Uterus (tissue), 4 donors: ENCODE results near the gene MCIDAS. TPM values are rescaled to one million over a fixed set of nuclear protein-coding genes. Genes with fewer than 3 reads are reported as not detected.

Experiments
- DNase-seq, 2 donors: peaks; one replicate each; pipeline ENCODE4 v3.0.0-alpha.2; 2019 to 2020
- H3K27ac ChIP-seq, 2 donors: fragments of 200-600 bp; sonication (generic); 1 replicate in 1 of 2; 2 replicates in 1 of 2; pipeline ENCODE4 v1.5.1; 2016 to 2018
- H3K27me3 ChIP-seq, 2 donors: fragments of 200-600 bp; sonication (generic); one replicate each; pipeline ENCODE4 v1.5.1; 2018 to 2019; ENCODE audit warnings: control low read depth in 1 of 2
- H3K36me3 ChIP-seq, 2 donors: fragments of 200-600 bp; sonication (generic); one replicate each; pipeline ENCODE4 v1.5.1; 2019; ENCODE audit warnings: control low read depth in 1 of 2
- H3K4me1 ChIP-seq, 2 donors: fragments of 200-600 bp; sonication (generic); one replicate each; pipeline ENCODE4 v1.5.1; 2018 to 2019; ENCODE audit warnings: control low read depth in 1 of 2
- H3K4me3 ChIP-seq, 2 donors: fragments of 200-600 bp; sonication (generic); 1 replicate in 1 of 2; 2 replicates in 1 of 2; pipeline ENCODE4 v1.5.1; 2018 to 2019; ENCODE audit warnings: mild to moderate bottlenecking in 1 of 2
- H3K9me3 ChIP-seq, 2 donors: fragments of 200-600 bp; sonication (generic); one replicate each; pipeline ENCODE4 v1.5.1; 2019; ENCODE audit warnings: control low read depth in 1 of 2
- POLR2A ChIP-seq, 2 donors: fragments of 450-650 bp; IDR thresholded peaks; one replicate each; pipeline ENCODE4 v1.6.1; 2016; ENCODE audit warnings: antibody characterized with exemption in 2 of 2, mild to moderate bottlenecking in 1 of 2, moderate library complexity in 1 of 2
- intact Hi-C: fragments of 100-400 bp; cut with DNase I; formaldehyde crosslinking; loops from one replicate; pipeline ENCODE4 v1.15.1; 2023; ENCODE audit warnings: low total_unique reads
- total RNA-seq, 4 donors: library from RNA; depleted of rRNA in 3 of 4; stranded (reverse); fragments of >200 nt in 3 of 4; gene quantifications; one replicate each; pipeline versions ENCODE4 v1.1.0 to v1.2.4, GENCODE V29; 2014 to 2023
- TF ChIP-seq, protein P1 (sequence below), 4 experiments: fragments of 200-600 bp in 2 of 4; fragments of 450-650 bp in 2 of 4; sonication (generic) in 2 of 4; IDR thresholded peaks; one replicate each; pipeline ENCODE4 v1.5.1; 2016 to 2019; ENCODE audit warnings: antibody characterized with exemption in 4 of 4, mild to moderate bottlenecking in 2 of 4, moderate library complexity in 1 of 4
- donor health status: DM: yes; HTN: yes; CAD: no.

Gene MCIDAS
- total RNA-seq, 4 donors from 2014 or later, result 0.14 TPM; not detected in 3

DNA sequence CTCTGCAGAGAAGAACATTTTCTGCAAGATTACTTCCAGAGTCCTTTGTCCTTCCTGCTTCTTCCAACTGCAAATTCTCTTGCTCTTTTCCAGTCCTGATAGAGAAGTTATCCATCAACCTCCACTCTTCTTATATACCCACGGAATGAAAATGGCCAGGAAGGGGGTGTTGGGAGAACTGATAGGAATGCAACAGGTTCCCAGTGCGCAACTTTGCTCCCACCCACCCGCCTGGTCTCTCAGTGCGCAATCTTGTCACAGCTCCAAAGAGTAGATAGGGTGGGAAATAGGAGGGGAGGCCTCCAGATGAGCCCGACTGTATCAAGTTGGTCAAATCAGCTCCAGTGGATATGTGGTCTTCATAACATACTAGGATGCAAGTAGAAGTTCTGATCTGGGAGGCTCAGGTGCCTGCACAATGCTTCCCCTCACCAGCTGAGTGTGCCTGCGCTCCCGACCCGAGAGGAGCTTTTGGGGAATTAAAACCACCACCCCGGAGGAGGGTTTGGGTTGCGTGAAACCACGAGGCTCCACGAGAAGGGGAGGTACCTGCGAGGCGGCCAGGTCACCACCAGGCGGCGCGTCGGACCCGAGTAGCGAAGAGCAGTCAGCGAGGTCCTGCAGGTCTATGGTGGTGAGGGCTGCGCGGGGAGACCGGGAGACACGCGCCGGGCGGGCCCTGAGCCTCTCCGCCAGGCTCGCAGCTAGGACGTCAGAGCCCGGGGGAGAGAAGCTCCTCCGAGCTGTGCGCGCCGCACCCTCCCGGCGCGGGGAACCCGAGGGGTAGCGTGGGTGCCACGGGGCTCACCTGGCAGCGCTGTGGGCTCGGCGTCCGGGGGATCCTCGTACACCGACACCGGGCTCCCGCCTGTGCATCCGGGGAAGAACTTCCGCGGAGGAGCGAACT lies 835 bp downstream of the MCIDAS start:
- Histone ChIP-seq H3K27ac (no peak overlapping the region), H3K36me3 (no peaks in the 10 kb centered on the region), H3K4me1 (peaks cover 0 to 18% of the 10 kb centered on the region in 2 donors), H3K4me3 (peak overlapping the region in 1 of 2 donors; percentile 12), H3K27me3 (peaks cover 31 to 94% of the 10 kb centered on the region in 2 donors), H3K9me3 (no peaks in the 10 kb centered on the region)
- intact Hi-C loops, result loop anchor here (10.0 kb wide), 1 partner anchor 51 kb away; the partner anchor contains the start of gene CDC20B
- DNase-seq, result no peak
- TF ChIP-seq, protein P1, sequence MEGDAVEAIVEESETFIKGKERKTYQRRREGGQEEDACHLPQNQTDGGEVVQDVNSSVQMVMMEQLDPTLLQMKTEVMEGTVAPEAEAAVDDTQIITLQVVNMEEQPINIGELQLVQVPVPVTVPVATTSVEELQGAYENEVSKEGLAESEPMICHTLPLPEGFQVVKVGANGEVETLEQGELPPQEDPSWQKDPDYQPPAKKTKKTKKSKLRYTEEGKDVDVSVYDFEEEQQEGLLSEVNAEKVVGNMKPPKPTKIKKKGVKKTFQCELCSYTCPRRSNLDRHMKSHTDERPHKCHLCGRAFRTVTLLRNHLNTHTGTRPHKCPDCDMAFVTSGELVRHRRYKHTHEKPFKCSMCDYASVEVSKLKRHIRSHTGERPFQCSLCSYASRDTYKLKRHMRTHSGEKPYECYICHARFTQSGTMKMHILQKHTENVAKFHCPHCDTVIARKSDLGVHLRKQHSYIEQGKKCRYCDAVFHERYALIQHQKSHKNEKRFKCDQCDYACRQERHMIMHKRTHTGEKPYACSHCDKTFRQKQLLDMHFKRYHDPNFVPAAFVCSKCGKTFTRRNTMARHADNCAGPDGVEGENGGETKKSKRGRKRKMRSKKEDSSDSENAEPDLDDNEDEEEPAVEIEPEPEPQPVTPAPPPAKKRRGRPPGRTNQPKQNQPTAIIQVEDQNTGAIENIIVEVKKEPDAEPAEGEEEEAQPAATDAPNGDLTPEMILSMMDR (IDR thresholded peaks at IDR 0.05), result peak in 1 of 4 experiments; percentile 18
- TF ChIP-seq POLR2A (IDR thresholded peaks at IDR 0.05), result no peak

DNA sequence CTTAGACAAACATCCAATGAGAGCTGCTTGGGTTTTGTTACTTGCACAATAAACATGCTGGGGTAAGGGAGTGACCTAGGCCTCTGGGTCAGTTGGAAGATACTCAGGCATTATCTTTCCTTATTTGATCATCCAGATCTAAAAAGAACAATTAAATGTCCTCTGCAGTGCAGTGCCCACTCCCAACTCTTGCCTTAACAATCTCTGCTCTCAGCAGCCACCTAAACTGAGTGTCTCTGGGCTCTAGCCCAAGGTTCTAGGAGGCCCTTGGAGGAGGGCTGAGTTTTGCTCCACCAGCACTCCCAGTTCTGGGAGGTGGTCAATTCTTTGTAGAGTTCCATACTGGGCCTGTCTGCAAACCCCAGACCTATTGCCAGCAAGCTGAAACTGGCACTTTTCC lies 1.8 kb downstream of the MCIDAS start:
- Histone ChIP-seq H3K4me3 (no peak overlapping the region), H3K4me1 (peaks cover 0 to 22% of the 10 kb centered on the region in 2 donors), H3K27me3 (peaks cover 35 to 95% of the 10 kb centered on the region in 2 donors), H3K27ac (no peak overlapping the region), H3K9me3 (no peaks in the 10 kb centered on the region), H3K36me3 (no peaks in the 10 kb centered on the region)
- no peak for DNase-seq
- intact Hi-C loops, result loop anchor here (10.0 kb wide), 1 partner anchor 51 kb away; the partner anchor contains the start of gene CDC20B
- no peak for TF ChIP-seq POLR2A (IDR thresholded peaks at IDR 0.05)
- TF ChIP-seq, protein P1 (IDR thresholded peaks at IDR 0.05), result no peak

DNA sequence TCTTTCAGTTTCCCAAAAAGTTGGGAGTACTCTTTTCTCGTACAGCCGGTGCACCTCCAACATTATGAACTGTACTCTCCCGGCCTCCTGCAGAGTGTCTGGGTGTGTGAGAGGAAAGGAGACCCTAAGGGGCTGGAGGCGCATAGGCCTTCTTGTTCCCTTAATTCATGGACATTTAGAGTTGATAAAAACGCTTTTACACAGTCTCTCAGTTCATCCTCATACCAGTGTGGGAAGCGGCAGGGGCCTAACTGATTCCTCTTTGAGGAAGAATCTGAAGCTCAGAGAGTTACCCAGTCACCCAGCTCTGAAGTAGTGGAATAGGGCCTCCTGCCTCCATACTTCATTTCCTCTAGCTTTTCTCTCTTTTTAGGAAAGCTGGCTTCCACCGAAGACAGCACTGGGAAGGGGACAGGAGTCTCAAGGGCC lies 3.3 kb downstream of the MCIDAS start:
- Histone ChIP-seq H3K4me1 (peaks cover 0 to 22% of the 10 kb centered on the region in 2 donors), H3K4me3 (no peak overlapping the region), H3K36me3 (no peaks in the 10 kb centered on the region), H3K27me3 (peaks cover 36 to 87% of the 10 kb centered on the region in 2 donors), H3K9me3 (no peaks in the 10 kb centered on the region), H3K27ac (no peak overlapping the region)
- no peak for DNase-seq
- TF ChIP-seq, protein P1 (IDR thresholded peaks at IDR 0.05), result no peak
- TF ChIP-seq POLR2A (IDR thresholded peaks at IDR 0.05), result no peak
- intact Hi-C loops, result loop anchor here (10.0 kb wide), 1 partner anchor 49 kb away; the partner anchor contains the start of gene CDC20B

DNA sequence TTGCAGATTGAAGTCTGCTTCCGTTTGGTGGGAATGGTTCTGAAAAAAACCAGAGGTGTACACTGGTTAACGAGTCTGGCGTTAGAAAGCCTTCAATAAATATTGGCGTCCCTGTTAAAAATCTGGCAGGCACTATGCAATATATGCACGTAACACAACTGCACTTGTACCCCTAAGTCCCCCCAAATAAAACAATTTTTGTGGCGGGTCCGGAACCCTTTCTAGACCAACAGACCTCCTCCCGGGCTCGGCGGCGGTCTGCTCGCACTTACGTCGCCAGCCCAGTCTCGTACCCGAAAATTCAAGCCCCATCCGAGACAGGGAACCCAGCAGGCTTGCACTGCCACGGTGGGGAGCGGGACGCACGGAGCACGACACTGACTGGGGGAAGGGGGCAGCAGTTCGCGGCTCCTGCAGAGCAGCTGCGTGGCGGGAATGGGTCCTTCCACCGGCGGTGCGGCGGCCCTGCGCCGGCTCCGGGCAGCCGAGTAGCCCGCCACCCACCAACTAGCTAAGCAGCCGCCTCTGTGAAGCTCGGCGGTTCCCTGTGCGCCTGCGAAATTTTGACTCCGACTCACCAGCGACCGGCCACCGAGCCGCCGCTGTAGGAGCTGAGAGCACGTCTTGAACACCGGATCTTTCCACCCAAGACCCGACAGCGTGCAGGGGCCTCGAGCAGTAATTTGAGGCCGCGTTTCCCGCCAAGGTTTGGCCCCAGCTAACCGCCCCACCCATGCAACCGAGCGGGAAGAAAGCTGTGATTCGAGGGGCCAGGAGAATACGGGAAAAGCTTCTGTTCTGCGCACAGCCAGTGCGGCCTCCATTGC lies 3.9 kb downstream of the MCIDAS start:
- H3K4me1 ChIP-seq, result peaks cover 0 to 22% of the 10 kb centered on the region in 2 donors
- no peak for TF ChIP-seq POLR2A (IDR thresholded peaks at IDR 0.05)
- TF ChIP-seq, protein P1 (IDR thresholded peaks at IDR 0.05), result no peak
- H3K9me3 ChIP-seq, result no peaks in the 10 kb centered on the region
- DNase-seq, result no peak
- peaks cover 35 to 83% of the 10 kb centered on the region in 2 donors for H3K27me3 ChIP-seq
- H3K36me3 ChIP-seq, result no peaks in the 10 kb centered on the region
- intact Hi-C loops, result loop anchor here (10.0 kb wide), 1 partner anchor 48 kb away; the partner anchor contains the start of gene CDC20B
- H3K27ac ChIP-seq, result no peak overlapping the region
- no peak overlapping the region for H3K4me3 ChIP-seq
